HEK293T (cell line): ENCODE data around the gene WWOX.
A peak's percentile ranks its signal among the peaks of the same experiment; 100 is the strongest.

Source experiments
- CTCF ChIA-PET: fragments of 350-600 bp; formaldehyde crosslinking; extraction: SDS; loops from one replicate; lab custom pipeline; 2021; ENCODE audit warnings: antibody characterized with exemption, inconsistent platforms; lab: Yijun Ruan, JAX
- POLR2A ChIA-PET: fragments of 350-600 bp; formaldehyde crosslinking; extraction: SDS; loops from one replicate; lab custom pipeline; 2020; ENCODE audit warnings: antibody characterized with exemption, inconsistent platforms; lab: Yijun Ruan, JAX
- DNase-seq: peaks from one replicate; pipeline ENCODE4 v3.0.0; 2012; ENCODE audit warnings: mixed read lengths; ENCODE audit errors: extremely low spot score
- ARNT ChIP-seq: fragments of 450-650 bp; IDR thresholded peaks from 2 replicates; pipeline ENCODE4 v1.6.1; 2017; ENCODE audit warnings: mild to moderate bottlenecking
- BHLHE40 ChIP-seq: fragments of 450-650 bp; IDR thresholded peaks from 2 replicates; pipeline ENCODE4 v1.6.1; 2016; ENCODE audit warnings: mild to moderate bottlenecking, moderate library complexity, borderline replicate concordance
- CTBP1 ChIP-seq: fragments of 450-650 bp; IDR thresholded peaks from 2 replicates; pipeline ENCODE4 v1.6.1; 2016; ENCODE audit warnings: borderline replicate concordance
- ELF4 ChIP-seq: fragments of 450-650 bp; IDR thresholded peaks from 2 replicates; pipeline ENCODE4 v1.6.1; 2017; ENCODE audit warnings: antibody characterized with exemption
- FOXA1 ChIP-seq: fragments of 450-650 bp; IDR thresholded peaks from 2 replicates; pipeline ENCODE4 v1.6.1; 2016; ENCODE audit warnings: mild to moderate bottlenecking
- FOXK2 ChIP-seq: fragments of 450-650 bp; IDR thresholded peaks from 2 replicates; pipeline ENCODE4 v1.6.1; 2016; ENCODE audit warnings: mild to moderate bottlenecking
- FOXM1 ChIP-seq: fragments of 450-650 bp; IDR thresholded peaks from 2 replicates; pipeline ENCODE4 v1.6.1; 2017; ENCODE audit warnings: mild to moderate bottlenecking, borderline replicate concordance
- HDGF ChIP-seq: fragments of 450-650 bp; IDR thresholded peaks from 2 replicates; pipeline ENCODE4 v1.6.1; 2017; ENCODE audit warnings: antibody characterized with exemption, borderline replicate concordance
- L3MBTL2 ChIP-seq: fragments of 450-650 bp; conservative IDR thresholded peaks from 2 replicates; pipeline ENCODE4 v1.6.1; 2016; ENCODE audit warnings: mild to moderate bottlenecking
- LEF1 ChIP-seq: fragments of 450-650 bp; IDR thresholded peaks from 2 replicates; pipeline ENCODE4 v1.6.1; 2017; ENCODE audit warnings: mild to moderate bottlenecking, borderline replicate concordance
- NFRKB ChIP-seq: fragments of 450-650 bp; IDR thresholded peaks from 2 replicates; pipeline ENCODE4 v1.6.1; 2016; ENCODE audit warnings: mild to moderate bottlenecking, moderate library complexity
- PKNOX1 ChIP-seq: fragments of 450-650 bp; IDR thresholded peaks from 2 replicates; pipeline ENCODE4 v1.6.1; 2016
- SP1 ChIP-seq: fragments of 450-650 bp; IDR thresholded peaks from 2 replicates; pipeline ENCODE4 v1.6.1; 2017
- SUZ12 ChIP-seq: fragments of 450-650 bp; IDR thresholded peaks from 2 replicates; pipeline ENCODE4 v1.6.1; 2016; ENCODE audit warnings: mild to moderate bottlenecking
- TARDBP ChIP-seq: fragments of 450-650 bp; IDR thresholded peaks from 2 replicates; pipeline ENCODE4 v1.6.1; 2016
- ZNF384 ChIP-seq: fragments of 450-650 bp; IDR thresholded peaks from 2 replicates; pipeline ENCODE4 v1.6.1; 2016

WWOX gene

GRCh38 chr16:78672779-78673556 is 573.5 kb downstream of the WWOX start:
- ChIA-PET POLR2A (no interaction called here), CTCF (no interaction called here)
- TF ChIP-seq TARDBP (no peak), BHLHE40 (no peak), ARNT (no peak), NFRKB (no peak), FOXK2 (no peak), CTBP1 (no peak), ELF4 (no peak), LEF1 (no peak), FOXA1 (no peak)
- no peak for DNase-seq

GRCh38 chr16:78673884-78674283 is 574.4 kb downstream of the WWOX start:
- CTCF ChIA-PET: interaction anchor here (0.6 kb wide), 1 partner anchor 536 kb away, joined by 4 read pairs; no protein-coding TSS in a partner anchor

GRCh38 chr16:78675312-78675711 is 575.9 kb downstream of the WWOX start:
- POLR2A ChIA-PET: no interaction called here
- TF ChIP-seq LEF1 (no peak), HDGF (no peak), ARNT (no peak), L3MBTL2 (no peak), FOXA1 (no peak), NFRKB (no peak), SUZ12 (no peak), CTBP1 (no peak), PKNOX1 (no peak), BHLHE40 (no peak), SP1 (no peak), TARDBP (no peak), ELF4 (no peak), FOXK2 (no peak), ZNF384 (no peak), FOXM1 (no peak)
- peak; percentile 20 for DNase-seq
- CTCF ChIA-PET: interaction anchor here (0.6 kb wide), 1 partner anchor 82 kb away, joined by 3 read pairs; no protein-coding TSS in a partner anchor

More at GRCh38 chr16:78673884-78674283, 574.4 kb downstream of the WWOX start:
- TF ChIP-seq FOXA1: no peak
- TF ChIP-seq LEF1: no peak
- TF ChIP-seq SUZ12: no peak
- no peak for TF ChIP-seq ELF4
- TF ChIP-seq SP1: no peak
- no peak for TF ChIP-seq FOXM1
- no peak for TF ChIP-seq HDGF
- TF ChIP-seq TARDBP: no peak
- TF ChIP-seq ZNF384: no peak
- POLR2A ChIA-PET: no interaction called here
- DNase-seq: no peak

GRCh38 chr16:78675951-78676792 is 576.7 kb downstream of the WWOX start:
- TF ChIP-seq FOXK2: no peak
- no peak for TF ChIP-seq TARDBP
- TF ChIP-seq ZNF384: 0 out of 2 replicates have a peak, but pooled peaks have one; percentile 24
- CTCF ChIA-PET: interaction anchor here (0.6 to 0.7 kb wide), 2 partner anchors 74 to 82 kb away, joined by 3 read pairs; no protein-coding TSS in a partner anchor
- POLR2A ChIA-PET: interaction anchor here (0.7 kb wide), 1 partner anchor 25 kb away, joined by 4 read pairs; no protein-coding TSS in a partner anchor
- no peak for DNase-seq

- DNase-seq: no peak
- POLR2A ChIA-PET: no interaction called here
- CTCF ChIA-PET: no interaction called here
- no peak for TF ChIP-seq HDGF
- TF ChIP-seq SP1: no peak
- no peak for TF ChIP-seq ELF4
- TF ChIP-seq PKNOX1: no peak
Measured at GRCh38 chr16:78677181-78677731, 577.8 kb downstream of the WWOX start.

GRCh38 chr16:78679546-78679945 is 580.1 kb downstream of the WWOX start:
- no peak for DNase-seq
- TF ChIP-seq FOXM1: no peak
- TF ChIP-seq NFRKB: no peak
- TF ChIP-seq PKNOX1: peak; percentile 32; the same call in 1 of the 2 replicates
- POLR2A ChIA-PET: no interaction called here
- CTCF ChIA-PET: interaction anchor here (1.1 kb wide), 1 partner anchor 11 kb away, joined by 4 read pairs; no protein-coding TSS in a partner anchor
